OCI-LY7 (cell line): ENCODE data around the gene EDNRB. TPM values are rescaled to one million over a fixed set of nuclear protein-coding genes. Genes with fewer than 3 reads are reported as not detected.

Experiments used
- BruUV-seq: library from RNA; stranded (reverse); fragments of 400-500 nt; replicated peaks from 2 replicates; lab custom pipeline; 2021; lab: Mats Ljungman, UMichigan
- CTCF ChIA-PET: fragments of 300-600 bp; sonication (Branson Sonifier 250); formaldehyde crosslinking; loops from one replicate; lab custom pipeline; 2022; ENCODE audit warnings: antibody characterized with exemption; ENCODE audit not compliant: unreplicated experiment; lab: Charles Lee
- POLR2A ChIA-PET: fragments of 300-600 bp; sonication (Branson Sonifier 250); formaldehyde crosslinking; loops from one replicate; lab custom pipeline; 2022; ENCODE audit warnings: antibody characterized with exemption; lab: Charles Lee
- DNase-seq: peaks from one replicate; pipeline ENCODE4 v3.0.0-alpha.2; 2015; ENCODE audit warnings: low spot score
- H2AFZ ChIP-seq: fragments of 200-600 bp; sonication (generic), shearing (Covaris generic); 2 replicates; pipeline ENCODE4 v1.6.1; 2014; ENCODE audit warnings: mild to moderate bottlenecking, antibody characterized with exemption, low read length, moderate library complexity
- H3K27ac ChIP-seq: fragments of 200-600 bp; sonication (generic); 2 replicates; pipeline ENCODE4 v1.5.1; 2014; ENCODE audit warnings: mixed run types, low read depth, mild to moderate bottlenecking, moderate library complexity, low read length, inconsistent platforms; ENCODE audit not compliant: poor library complexity, severe bottlenecking
- H3K36me3 ChIP-seq: fragments of 200-600 bp; sonication (generic); 2 replicates; pipeline ENCODE4 v1.6.1; 2014; ENCODE audit warnings: mild to moderate bottlenecking, antibody characterized with exemption, low read length, moderate library complexity, mixed read lengths; ENCODE audit not compliant: insufficient read depth
- H3K4me1 ChIP-seq: fragments of 200-600 bp; sonication (generic); 2 replicates; pipeline ENCODE4 v1.5.1; 2014; ENCODE audit warnings: mild to moderate bottlenecking, low read length; ENCODE audit not compliant: insufficient read depth, poor library complexity, severe bottlenecking
- H3K4me2 ChIP-seq: fragments of 200-600 bp; sonication (generic); 2 replicates; pipeline ENCODE4 v1.6.1; 2014; ENCODE audit warnings: mild to moderate bottlenecking, low read length
- H3K4me3 ChIP-seq: fragments of 200-600 bp; sonication (generic); 2 replicates; pipeline ENCODE4 v1.5.1; 2014; ENCODE audit warnings: mild to moderate bottlenecking, low read depth, low read length; ENCODE audit not compliant: poor library complexity, severe bottlenecking
- H3K79me2 ChIP-seq: fragments of 200-600 bp; sonication (generic); 2 replicates; pipeline ENCODE4 v1.6.1; 2016; ENCODE audit warnings: low read depth, mild to moderate bottlenecking, low read length, moderate library complexity, mixed read lengths; ENCODE audit not compliant: insufficient read depth
- H3K9me2 ChIP-seq: fragments of 200-600 bp; sonication (generic); 2 replicates; pipeline ENCODE4 v1.6.1; 2016; ENCODE audit warnings: mild to moderate bottlenecking, low read length, mixed read lengths; ENCODE audit not compliant: insufficient read depth
- H3K9me3 ChIP-seq: fragments of 200-600 bp; sonication (generic); 2 replicates; pipeline ENCODE4 v1.6.1; 2014; ENCODE audit warnings: mild to moderate bottlenecking, mixed run types, low read length, mixed read lengths
- H4K20me1 ChIP-seq: fragments of 200-600 bp; sonication (generic); 2 replicates; pipeline ENCODE4 v1.6.1; 2014; ENCODE audit warnings: mild to moderate bottlenecking, antibody characterized with exemption, low read length, moderate library complexity, mixed read lengths; ENCODE audit not compliant: insufficient read depth
- CTCF ChIP-seq: fragments of 200-600 bp; sonication (generic); conservative IDR thresholded peaks from 2 replicates; pipeline ENCODE4 v1.5.1; 2014; ENCODE audit warnings: mild to moderate bottlenecking, antibody characterized with exemption, low read length, moderate library complexity, mixed read lengths
- EZH2phosphoT487 ChIP-seq: fragments of 200-600 bp; sonication (generic); IDR thresholded peaks from 2 replicates; pipeline ENCODE4 v1.6.1; 2018; ENCODE audit warnings: low read depth, borderline replicate concordance, mild to moderate bottlenecking, mixed run types, antibody characterized with exemption, low read length, moderate library complexity, mixed read lengths
- intact Hi-C: fragments of 100-400 bp; cut with micrococcal nuclease; formaldehyde crosslinking; loops from one replicate; pipeline ENCODE4 v1.10.0; 2022; ENCODE audit not compliant: unreplicated experiment
- total RNA-seq, 2 experiments: library from RNA; depleted of rRNA in 1 of 2; stranded (reverse); fragments of >200 nt in 1 of 2; shearing (Covaris generic) in 1 of 2; gene quantifications; 2 replicates each; pipeline ENCODE4 v1.2.3, GENCODE V29; 2014 to 2022

EDNRB gene
- total RNA-seq, 2 experiments from 2014 or later: not detected

DNA sequence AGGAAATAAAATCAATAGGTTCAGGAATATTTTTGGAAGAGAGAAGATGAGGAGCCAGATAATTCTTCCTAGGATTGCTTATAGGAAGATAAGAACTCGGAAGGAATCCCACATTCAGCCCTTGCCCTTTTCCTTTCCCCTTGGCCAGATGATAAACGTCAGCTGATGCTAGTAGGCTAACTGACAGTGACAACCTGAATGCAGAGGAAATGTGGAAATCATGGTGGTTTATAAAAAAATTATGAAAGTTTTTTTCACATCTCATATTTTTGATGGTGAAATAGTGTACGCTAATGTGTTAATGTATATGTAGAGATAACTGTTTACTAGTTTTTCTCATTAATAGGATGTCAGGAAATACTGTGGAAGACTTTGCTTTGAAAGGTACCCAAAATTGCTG is 56.9 kb downstream of the EDNRB start:
- Histone ChIP-seq H4K20me1 (no peaks in the 10 kb centered on the region), H3K4me3 (no peak overlapping the region), H3K36me3 (no peaks in the 10 kb centered on the region), H3K27ac (no peak overlapping the region), H3K79me2 (no peaks in the 10 kb centered on the region), H3K4me1 (no peaks in the 10 kb centered on the region), H3K9me2 (no peaks in the 10 kb centered on the region), H3K9me3 (no peaks in the 10 kb centered on the region), H3K4me2 (no peak overlapping the region), H2AFZ (no peak overlapping the region)
- no TSS peak for BruUV-seq
- DNase-seq: no peak
- ChIA-PET CTCF (no interaction called here), POLR2A (interaction anchor here (0.7 kb wide), 1 partner anchor 51 kb away, joined by 5 read pairs; no protein-coding TSS in a partner anchor)
- intact Hi-C loops: no loop called here
- TF ChIP-seq CTCF (no peak), EZH2phosphoT487 (no peak)

DNA sequence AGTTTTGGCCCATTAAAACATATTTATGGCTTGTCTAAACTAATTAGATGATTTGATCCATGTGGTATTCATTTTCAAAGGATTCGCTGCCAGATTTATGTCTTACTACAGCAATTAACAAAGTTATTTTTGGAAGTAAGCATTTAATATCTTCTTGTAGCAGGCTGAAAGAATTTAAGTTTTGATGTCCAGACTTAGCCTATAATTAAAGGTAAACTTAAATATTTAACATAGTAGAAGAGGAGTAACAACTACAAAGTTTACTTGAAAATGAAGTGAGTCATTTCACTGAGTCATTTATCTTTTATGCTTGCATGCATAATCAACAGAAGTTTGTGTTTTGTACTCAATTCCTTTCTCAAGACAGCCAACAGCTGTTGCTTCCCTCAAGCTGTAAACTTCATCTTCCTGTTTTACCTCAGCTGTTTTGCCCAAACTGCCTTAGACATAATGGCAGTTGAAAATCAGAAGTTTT is 58.1 kb downstream of the EDNRB start:
- H4K20me1 ChIP-seq: no peaks in the 10 kb centered on the region
- H2AFZ ChIP-seq: no peak overlapping the region
- no peak for DNase-seq
- H3K9me2 ChIP-seq: no peaks in the 10 kb centered on the region
- no peak overlapping the region for H3K27ac ChIP-seq
- POLR2A ChIA-PET: no interaction called here
- H3K79me2 ChIP-seq: no peaks in the 10 kb centered on the region
- intact Hi-C loops: no loop called here
- no peak overlapping the region for H3K4me2 ChIP-seq
- CTCF ChIA-PET: no interaction called here
- TF ChIP-seq CTCF: no peak
- no peak for TF ChIP-seq EZH2phosphoT487
- H3K36me3 ChIP-seq: no peaks in the 10 kb centered on the region
- no peaks in the 10 kb centered on the region for H3K4me1 ChIP-seq
- BruUV-seq: no TSS peak
- no peaks in the 10 kb centered on the region for H3K9me3 ChIP-seq
- no peak overlapping the region for H3K4me3 ChIP-seq

GRCh38 chr13:77859450-77859849 is 59.2 kb downstream of the EDNRB start:
- H3K9me2 ChIP-seq: no peaks in the 10 kb centered on the region
- CTCF ChIA-PET: no interaction called here
- no peaks in the 10 kb centered on the region for H3K4me1 ChIP-seq
- no peak for DNase-seq
- no peaks in the 10 kb centered on the region for H3K79me2 ChIP-seq
- H3K27ac ChIP-seq: no peak overlapping the region
- no TSS peak for BruUV-seq
- no peak overlapping the region for H3K4me2 ChIP-seq
- H2AFZ ChIP-seq: no peak overlapping the region
- intact Hi-C loops: no loop called here
- no peaks in the 10 kb centered on the region for H3K9me3 ChIP-seq
- no peak overlapping the region for H3K4me3 ChIP-seq
- TF ChIP-seq EZH2phosphoT487 (no peak), CTCF (no peak)
- H4K20me1 ChIP-seq: no peaks in the 10 kb centered on the region
- no peaks in the 10 kb centered on the region for H3K36me3 ChIP-seq
- POLR2A ChIA-PET: no interaction called here
